UCSD-AML1 (cell line): ENCODE measurements around the gene ASPSCR1.
"Not testable (repeated sequence)": the region's sequence is repeated elsewhere in the genome, so short reads cannot be mapped to it uniquely, and the experiment has no call there.

Experiments used
- DNase-seq: peaks from one replicate; lab custom pipeline; 2025; ENCODE audit not compliant: unreplicated experiment; lab: John Stamatoyannopoulos, UW

ASPSCR1 gene

DNA sequence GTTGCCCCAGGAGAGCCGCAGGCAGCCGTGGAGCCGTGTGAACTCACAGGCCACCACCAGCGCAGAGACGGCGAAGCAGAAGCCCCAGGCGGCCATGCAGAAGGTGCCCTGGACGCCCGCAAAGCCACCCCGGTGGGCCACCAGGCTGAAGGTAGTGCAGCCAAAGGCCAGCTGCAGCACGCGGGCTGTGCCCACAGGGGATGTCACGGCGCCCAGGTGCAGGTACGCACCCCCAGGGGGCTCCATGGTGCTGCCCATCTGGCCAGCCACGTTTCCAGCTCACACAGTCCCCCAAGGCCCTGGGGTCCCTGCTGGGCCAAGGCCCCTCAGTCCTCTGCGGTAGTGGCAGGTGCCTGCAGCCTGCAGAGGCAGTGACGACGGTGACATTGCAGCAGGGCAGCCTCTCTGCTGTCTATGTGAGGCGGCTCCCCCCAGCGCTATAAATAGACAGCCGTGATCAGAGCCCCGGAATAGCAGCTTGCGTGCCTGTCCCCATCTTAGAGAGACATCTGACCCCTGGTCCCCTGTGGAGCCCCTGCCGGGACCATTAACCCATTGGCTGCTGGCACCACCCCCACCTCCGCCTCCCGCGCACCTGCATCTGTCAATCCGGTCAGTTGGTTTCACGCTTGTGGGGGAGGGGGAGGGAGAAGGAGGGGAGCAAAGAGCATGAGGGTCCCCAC is 35.8 kb upstream of the ASPSCR1 start:
- DNase-seq, result no peak

DNA sequence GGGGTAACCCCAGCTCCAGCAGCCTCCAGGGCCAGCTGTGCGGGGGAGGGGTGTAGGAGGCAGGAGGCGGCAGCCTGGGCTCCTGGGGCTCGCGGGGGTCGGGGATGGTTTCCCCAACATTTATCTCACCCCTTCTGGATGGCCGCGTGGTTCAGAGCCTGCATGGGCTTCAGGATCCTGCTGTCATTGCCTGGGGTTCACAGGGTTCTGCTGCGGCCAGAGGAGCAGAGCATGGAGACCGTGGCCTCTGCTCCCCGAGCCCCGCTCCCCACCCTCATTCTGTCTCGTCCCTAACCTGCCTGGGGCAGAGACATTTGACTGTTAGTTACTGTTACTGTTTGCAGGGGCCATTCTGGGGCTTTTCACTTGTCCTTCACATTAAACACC is 35.3 kb upstream of the ASPSCR1 start:
- no peak for DNase-seq

DNA sequence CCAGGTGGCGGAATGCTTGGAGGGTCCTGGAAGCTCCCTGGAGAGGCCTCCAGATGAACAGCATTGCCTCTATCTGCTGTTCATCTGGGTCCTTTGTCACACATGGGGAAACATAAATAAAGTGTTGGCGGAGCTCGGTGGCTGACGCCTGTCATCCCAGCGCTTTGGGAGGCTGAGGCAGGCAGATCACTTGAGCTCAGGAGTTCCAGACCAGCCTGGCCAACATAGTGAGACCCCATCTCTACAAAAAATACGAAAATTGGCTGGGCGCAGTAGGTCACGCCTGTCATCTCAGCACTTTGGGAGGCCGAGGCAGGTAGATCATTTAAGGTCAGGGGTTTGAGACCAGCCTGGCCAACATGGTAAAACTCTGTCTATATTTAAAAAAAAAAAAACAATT is 32.6 kb upstream of the ASPSCR1 start:
- no peak for DNase-seq

DNA sequence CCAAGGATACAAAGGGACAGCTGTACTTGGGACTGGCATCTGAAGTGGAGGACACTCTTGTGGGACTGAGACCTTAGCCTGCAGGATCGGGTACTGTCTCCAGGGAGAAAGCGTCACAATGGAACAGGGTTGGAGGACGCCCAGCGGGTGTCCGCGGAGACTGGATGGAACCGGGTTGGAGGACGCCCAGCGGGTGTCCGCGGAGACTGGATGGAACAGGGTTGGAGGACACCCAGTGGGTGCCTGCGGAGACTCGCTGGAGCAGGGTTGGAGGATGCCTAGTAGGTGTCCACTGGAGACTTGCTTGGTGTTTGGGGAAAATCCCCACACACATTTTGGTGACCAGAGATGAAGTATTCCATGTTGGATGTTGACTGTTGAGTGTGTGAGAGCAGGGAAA is 30.2 kb upstream of the ASPSCR1 start, which contains the start of gene MYADML2:
MYADML2 (minus strand) TSS at position 45 of the 400 bp plus-strand sequence. CDS start 5,492 bp downstream, outside the sequence.
- DNase-seq, result no peak

DNA sequence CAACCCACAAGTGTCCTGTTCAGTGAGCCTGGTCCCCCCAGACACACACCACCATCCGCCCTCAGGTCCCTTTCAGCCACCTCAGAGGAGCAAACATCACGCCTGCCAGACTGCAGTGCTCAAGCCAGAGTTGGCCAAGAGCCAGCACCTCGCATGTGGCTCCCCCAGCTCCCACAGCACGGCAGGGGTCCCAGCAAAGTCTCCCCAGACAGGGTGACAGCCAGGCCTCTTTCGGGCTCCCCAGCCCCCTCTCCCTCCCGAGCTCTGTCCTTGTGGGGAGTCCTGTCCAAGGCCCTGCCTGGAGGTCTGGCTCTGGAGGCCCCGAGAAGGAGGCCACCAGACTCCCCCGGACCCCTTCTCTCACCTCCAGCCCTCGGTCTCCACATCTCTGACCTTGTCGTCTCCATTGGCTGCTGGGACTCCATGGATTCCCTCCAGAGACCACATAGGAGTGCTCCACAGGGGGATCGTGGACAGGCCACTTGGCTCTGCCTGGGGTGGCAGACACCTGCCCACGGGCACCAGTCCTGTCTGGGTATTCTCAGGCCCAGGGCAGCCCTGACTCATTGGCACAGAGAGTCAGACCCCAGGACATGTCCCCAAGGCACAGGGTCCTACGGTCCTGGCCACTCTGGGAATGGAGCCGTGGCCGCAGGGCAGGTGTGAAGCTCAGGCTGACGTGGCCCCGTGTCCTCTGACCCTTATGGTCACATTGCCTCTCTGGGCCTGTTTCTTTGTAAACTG is 28.6 kb upstream of the ASPSCR1 start:
- DNase-seq, result no peak

DNA sequence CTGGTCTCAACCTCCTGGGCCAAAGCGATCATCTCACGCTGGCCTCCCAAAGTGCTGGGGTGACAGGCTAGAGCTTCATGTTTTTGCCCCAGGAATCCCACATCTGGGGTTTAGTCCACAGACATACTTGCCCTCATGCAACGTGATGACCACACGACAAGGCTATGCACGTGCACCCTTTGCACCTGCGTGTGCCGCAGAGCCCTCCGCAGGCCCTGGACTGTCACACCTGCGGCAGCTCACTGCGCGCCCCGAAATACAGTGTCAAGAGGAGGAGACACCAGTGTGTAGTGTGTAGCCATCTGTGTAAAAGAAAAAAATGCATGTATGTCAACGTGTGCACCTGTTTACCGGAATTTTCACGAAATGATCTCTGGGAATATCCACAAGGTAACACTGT is 26.9 kb upstream of the ASPSCR1 start:
- DNase-seq, result no peak

DNA sequence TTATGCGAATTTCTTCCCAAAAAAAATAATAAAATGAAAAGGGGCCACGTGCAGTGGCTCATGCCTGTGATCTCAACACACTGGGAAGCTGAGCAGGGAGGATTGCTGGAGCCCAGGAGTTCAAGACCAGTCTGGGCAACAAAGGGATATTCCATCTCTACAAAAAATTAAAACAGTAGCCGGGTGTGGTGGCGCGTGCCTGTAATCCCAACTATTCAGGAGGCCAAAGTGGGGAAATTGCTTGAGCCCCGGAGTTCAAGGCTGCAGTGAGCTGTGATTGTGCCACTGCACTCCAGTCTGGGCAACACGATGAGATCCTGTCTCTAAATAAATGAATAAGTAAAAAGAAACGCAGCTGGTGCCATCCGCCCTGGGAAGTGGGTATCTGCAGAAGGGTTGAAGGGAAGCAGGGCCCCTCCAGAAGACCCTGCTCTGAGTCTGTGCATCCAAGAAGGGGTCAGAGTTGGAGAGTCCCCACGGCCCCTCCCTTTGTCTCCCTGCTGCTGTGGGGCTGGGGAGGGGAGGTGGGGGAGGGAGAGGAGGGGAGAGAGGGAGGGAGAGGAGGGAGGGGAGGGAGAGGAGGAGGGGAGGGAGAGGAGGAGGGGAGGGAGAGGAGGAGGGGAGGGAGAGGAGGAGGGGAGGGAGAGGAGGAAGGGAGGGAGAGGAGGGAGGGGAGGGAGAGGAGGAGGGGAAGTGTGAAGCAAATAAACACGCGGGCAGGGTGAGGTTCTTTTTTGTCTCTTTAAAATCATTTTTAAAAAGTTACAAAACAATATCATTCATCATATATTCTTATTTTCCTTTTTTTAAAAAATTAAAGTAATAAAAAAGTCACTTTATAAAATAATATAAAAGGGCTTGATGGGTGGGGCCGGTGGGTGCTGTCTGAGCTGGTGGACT is 25.4 kb upstream of the ASPSCR1 start:
- no peak for DNase-seq

DNA sequence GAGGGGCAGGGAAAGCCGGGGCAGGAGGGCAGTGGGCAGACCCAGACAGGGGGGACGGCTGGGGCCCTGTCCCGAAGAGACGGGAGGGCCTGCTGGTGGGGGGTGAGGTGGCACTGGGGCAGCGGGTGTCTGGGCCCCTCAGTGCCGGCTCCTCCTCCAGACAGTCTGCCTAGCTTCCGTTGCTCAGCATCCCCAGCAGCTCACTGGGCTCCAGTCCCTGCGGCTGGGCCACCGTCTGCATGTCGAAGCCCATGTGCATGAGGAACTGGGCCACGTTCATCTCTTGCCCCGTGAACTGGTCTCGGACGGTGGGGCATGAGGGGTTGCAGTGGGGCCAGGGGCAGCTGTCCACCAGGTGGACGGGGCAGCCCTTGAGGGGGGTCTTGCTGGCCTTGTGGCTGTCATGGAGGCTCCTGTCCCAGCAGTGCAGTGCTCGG is 24.6 kb upstream of the ASPSCR1 start:
- DNase-seq, result no peak

DNA sequence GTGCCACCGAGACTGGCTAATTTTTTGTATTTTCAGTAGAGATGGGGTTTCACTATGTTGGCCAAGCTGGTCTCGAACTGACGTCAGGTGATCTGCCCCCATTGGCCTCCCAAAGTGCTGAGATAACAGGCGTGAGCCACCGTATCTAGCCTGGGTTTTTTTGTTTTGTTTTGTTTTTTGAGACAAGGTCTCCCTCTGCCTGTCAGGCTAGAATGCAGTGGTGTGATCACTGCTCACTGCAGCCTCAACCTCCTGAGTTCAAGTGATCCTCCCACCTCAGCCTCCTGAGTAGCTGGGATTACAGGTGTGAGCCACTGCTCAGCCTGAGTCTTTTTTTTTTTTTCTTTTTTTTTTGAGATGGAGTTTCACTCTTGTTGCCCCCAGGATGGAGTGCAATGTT is 24.0 kb upstream of the ASPSCR1 start:
- DNase-seq, result not testable (repeated sequence)

DNA sequence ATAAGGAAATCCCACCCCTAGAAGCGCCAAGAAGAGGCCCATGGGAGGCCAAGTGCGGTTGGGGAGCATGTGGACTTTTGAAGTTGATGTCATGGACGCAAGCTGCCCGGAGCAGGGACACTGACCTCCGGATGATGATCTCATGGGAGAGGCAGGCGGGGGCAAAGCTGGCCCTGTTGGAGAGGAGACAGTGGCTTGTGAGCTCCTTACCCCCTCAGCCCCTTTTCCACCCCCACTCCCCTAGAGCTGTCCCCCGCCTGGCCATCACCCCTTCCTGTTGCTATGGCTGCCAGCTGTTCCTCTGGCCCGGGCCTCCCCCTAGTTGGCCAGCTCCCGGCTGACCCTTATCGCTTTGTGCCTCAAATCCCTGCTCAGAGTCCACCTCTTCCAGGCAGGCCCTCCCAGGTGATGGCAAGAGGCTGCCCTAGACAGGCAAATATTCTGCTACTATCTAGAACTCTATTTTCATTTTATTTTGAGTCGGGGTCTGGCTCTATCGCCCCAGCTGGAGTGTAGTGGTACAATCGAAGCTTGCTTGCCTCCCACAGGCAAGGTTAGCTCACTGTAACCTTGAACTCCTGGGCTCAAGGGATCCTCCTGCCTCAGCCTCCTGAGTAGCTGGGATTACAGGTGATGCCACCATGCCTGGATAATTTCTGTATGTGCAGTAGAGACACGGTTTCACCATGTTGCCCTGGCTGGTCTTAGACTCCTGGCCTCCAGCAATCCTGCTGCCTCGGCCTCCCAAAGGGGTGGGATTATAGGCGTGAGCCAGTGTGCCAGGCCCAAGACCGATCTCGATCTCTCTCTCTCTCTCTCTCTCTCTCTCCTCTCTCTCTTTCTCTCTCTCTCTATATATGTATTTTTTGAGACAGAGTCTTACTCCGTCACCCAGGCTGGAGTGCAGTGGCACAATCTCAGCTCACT is 23.0 kb upstream of the ASPSCR1 start:
- no peak for DNase-seq

DNA sequence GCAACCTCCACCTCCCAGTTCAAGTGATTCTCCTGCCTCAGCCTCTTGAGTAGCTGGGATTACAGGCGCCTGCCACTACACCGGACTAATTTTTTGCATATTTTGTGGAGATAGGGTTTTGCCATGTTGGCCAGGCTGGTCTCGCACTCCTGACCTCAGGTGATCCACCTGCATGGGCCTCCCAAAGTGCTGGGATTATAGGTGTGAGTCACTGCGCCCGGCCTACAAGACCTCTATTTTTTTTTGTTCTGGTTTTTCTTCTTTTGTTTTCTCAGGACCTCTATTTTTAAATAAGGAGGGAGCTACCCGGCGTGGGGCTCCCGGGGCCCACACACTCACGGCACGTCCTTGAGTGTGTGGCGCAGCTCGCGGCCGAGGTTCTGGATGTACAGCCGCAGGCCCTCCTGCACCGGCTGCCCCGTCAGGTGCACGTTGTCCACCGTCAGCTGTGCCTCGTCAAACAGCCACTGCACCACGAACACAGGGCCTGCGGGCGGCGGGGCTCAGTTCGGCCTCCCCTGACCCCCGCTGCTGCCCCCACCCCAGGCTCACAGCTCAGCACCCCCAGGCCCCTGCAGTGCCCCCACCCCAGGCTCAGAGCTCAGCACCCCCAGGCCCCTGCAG is 22.3 kb upstream of the ASPSCR1 start:
- no peak for DNase-seq

DNA sequence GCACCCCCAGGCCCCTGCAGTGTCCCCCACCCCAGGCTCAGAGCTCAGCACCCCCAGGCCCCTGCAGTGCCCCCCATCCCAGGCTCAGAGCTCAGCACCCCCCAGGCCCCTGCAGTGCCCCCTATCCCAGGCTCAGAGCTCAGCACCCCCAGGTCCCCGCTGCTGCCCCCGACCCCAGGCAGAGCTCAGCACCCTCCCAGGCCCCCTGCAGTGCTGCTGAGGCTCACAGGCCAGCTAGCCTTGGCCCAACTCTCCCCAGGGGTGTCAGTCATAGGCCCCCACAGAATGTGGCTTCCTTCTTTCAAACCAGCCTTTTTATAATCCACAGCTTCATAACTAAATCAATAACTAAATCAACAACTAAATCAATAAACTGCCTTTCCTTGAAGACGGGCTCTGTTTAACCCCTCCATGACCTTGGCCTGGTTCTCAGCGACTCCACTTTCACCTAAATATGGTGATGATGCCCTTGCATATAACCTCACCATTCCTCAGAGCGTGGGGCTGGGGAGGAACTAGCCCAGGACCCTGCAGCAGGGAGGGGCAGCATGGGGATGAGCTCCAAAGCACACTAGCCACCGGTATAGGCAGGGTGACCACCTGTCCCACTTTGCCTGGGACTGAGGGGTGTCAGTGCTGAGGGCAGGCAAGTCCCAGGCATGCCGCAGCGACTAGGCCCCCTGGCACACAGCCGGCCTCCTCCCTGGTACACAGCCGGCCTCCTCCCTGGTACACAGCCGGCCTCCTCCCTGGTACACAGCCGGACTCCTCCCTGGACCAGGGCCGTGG is 21.5 kb upstream of the ASPSCR1 start:
- DNase-seq, result no peak

DNA sequence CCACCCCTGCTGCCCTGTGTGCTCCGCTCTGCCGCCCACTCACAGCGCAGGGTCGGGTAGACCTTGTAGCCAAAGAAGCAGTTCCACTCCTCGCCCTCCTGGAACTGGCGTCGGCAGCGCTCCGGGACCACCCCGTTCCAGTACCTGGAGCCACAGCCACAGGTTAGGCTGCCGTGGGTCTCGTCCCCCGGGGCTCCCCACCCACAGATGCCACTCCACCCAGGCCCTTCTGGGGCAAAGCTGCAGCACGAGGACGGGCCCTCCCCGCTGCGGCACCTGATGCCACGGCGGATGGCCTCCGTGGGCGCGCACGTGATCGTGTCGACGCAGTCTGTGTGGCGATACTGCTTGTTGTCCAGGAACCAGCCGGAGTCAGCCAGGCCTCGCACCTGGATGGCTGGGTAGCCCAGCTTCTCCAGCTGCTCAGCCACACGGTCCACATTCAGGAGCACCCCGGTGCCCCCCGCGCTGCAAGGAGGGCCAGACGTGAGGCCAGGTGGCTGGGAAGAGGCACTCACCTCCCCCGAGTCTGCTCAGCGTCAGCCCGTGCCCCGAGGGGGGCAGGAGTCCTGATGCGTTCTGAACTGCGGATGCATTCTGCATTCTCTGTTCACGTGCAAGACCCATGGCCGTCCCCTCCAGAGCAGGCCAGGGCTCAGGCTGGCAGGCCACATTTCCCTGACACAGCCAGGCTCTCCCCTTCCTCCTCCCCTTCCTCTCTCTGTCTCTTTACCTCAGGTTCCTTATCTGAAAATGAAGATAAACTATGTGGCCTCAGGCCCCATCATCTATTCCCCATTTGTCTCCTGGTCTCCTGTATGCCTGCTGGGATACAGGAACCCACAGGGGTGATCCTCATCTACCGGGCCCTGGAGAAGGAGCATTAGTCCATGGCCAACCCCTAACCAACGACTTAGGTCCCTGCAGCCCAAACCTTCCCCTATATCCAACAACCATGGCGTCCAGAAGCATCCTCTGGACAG is 20.5 kb upstream of the ASPSCR1 start:
- no peak for DNase-seq

DNA sequence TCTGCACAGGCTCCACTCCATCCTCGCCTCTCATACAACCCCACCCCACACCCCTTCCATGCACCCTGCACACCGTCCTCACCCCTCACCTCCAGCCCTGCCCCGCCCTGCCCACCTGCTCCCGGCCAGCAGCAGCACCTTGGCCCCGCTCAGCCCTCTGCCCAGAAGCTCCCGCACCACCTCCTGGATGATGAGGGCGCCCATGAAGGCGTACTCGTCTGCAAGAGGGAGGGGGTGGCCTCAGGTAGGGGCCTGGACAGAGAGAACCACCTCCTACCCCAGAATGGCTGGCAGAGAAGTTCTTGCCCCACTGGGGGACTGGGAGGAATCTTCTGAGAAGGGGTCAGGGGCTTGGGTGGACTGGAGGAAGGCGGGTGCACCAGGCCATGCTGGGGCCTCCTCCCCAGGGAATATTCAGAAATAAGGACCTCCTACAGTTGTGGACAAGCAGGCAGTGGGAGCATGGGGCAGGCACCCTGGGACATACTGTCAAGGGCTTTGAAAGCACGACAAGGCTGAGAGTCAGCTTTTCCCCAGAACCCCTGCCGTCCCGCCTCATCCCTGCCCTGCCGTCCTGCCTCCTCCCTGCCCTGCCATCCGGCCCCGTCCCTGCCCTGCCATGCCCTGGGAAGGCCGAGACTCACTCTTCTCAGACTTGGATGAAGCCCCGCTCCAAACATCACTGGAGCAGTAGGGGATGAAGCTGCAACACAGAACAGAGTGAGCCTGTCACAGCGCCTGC is 19.6 kb upstream of the ASPSCR1 start:
- no peak for DNase-seq

DNA sequence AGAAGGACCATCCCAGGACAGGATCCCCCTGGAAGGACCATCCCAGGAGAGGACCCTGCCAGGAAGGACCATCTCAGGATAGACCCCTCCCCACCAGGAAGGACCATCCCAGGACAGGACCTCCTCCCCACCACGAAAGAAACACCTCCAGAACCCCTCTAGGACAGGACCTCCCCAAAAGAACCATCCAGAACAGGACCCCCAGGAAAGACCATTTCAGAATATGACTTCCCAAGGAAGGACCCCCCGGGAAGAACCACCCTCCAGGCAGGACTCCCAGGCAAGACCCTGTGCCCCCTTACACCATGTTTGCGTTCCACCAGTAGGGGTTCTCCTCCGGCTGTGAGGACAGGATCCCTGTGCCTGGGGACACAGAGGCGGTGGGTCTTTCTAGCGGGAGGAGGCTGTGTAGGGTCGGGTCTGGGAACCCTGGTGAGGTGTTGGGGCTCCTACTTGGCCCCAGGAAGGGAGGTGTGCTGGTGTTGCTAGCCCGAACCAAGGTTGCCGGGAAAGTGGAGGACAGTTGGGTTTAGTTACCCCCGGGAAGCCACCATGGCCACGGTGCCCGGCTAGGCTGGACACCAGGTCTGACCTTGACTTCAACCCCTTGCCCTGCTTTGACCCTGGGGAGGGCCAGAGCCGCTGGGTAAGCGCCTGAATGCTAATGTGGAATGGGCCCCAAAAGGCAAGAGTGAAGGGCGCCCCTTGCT is 18.6 kb upstream of the ASPSCR1 start:
- DNase-seq, result no peak

DNA sequence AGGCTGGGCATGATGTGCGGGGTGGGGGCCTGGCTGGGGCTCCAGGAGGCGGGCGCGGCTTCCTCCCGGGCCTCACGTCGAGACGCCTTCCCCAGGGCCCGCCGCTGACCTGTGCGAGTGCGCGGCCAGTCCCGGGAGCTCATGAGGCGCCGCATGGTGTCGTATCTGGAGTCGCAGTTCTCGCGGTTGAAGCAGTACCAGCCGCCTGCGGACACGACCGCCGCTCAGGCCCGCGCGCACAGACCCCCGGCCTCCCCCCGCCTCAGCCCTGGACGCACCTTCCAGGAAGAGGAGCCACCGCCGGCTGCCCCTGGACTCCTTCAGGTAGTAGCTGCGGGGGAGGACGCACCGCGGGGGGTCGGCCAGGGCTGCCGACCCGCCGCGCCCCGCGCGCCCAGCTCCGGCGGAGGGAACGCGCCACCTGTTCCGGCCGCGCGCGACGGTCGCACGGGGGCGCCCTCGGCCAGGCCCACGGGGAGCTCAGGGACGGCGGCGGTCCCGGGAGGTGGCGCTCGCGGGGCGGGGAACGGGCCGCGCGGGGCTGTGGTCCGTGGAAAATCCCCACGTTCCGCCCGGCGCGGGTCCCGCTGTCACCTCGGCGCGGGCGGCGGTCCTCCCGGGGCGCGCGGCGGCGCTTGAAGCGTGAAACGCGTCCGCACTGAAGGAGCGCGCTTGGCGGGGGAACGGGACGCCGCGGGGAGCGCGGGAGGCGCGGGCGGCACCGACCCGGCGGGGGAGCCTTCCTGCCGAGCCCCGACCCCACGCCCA is 17.9 kb upstream of the ASPSCR1 start:
- peak; percentile 77 for DNase-seq
